ENCODE data around the gene SRXN1. TPM values are rescaled to one million over a fixed set of nuclear protein-coding genes. Genes with fewer than 3 reads are reported as not detected.

The SRXN1 gene
- total RNA-seq, result 108 and 112 TPM in 2 replicates

DNA sequence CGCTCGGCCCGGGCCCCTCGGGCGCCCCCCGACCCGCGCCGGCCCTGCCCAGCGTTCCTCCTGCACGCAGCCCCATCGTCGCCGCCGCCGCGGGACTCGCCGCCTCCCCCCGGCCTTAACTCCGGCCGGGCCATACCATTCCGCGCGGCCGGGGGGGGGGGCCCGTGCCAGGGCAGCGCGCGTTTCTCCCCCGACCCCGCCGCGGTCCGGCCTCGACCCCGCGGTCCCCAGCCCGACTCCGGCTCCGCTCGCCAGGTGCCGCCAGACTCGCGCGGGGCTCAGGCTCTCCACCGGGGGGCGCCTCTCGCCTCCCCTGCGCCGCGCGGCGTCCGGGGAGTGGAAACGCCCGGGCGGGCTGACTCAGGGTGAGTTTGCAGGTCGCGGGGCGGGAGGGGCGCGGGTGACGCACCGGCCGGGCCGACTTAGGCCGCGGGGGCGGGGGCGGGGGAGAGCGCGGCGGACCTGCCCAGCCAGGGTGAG lies at the start of gene SRXN1:
SRXN1 (minus strand) TSS at position 91 of the 480 bp plus-strand sequence; CDS start at position 76, 15 bp downstream.

GRCh38 chr20:675453-676314 lies 22.7 kb upstream of the SRXN1 start, which contains the start of gene SCRT2:
TSS of gene SCRT2 (minus strand) at chr20:675802. CDS start at chr20:675601, 201 bp downstream.

GRCh38 chr20:610130-611046 lies 42.6 kb downstream of the SRXN1 start, which contains the start of gene TCF15:
TSS of gene TCF15 (minus strand) at chr20:610309. CDS start at chr20:610237, 72 bp downstream.

Other genes starting within 250 kb of the SRXN1 start
- gene RBCK1, start 244.9 kb downstream of the SRXN1 start, total RNA-seq, result 75.1 and 114 TPM in 2 replicates
- 36.1 and 51.9 TPM in 2 replicates for gene TBC1D20, start 190.7 kb downstream of the SRXN1 start, total RNA-seq
- gene CSNK2A1, start 109.4 kb downstream of the SRXN1 start, total RNA-seq, result 157 and 188 TPM in 2 replicates
- not detected in 2 replicates for gene TCF15, start 42.9 kb downstream of the SRXN1 start, total RNA-seq
- gene SCRT2, start 22.6 kb upstream of the SRXN1 start, total RNA-seq, result not detected in 2 replicates
- 0.12 TPM in 1 of 2 replicates, not detected in the other for gene SLC52A3, start 115.3 kb upstream of the SRXN1 start, total RNA-seq
- 4.9 and 6.4 TPM in 2 replicates for gene FAM110A, start 180.5 kb upstream of the SRXN1 start, total RNA-seq